ENCODE data around the gene SLC4A11.
"Not testable (repeated sequence)": the region's sequence is repeated elsewhere in the genome, so short reads cannot be mapped to it uniquely, and the experiment has no call there.

Gene SLC4A11

DNA sequence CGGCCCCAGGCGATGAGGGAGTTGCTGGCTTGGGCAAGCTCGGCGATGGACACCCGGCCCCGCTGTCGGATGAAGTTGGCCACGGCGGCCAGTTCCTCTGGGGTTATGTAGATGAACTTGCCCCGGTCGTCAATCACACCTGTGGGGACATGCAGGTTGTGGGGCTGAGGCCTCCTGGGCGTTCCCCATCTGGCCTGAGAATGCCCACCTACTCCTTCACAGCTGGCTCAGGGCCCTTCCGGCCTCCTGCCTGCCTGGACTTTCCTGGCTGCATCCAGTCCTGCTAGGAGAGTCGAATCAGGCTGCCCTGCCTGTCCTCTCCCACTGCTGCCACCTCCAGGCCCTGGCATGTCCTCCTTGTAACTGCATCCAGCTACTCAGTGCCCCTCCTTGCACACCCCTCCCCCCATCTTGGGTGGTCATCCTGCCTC is 48.3 kb downstream of the SLC4A11 start:
- no peak overlapping the region for H3K4me3 ChIP-seq (ENCODE audit: low read depth, low read length)
- TF ChIP-seq, protein P1, sequence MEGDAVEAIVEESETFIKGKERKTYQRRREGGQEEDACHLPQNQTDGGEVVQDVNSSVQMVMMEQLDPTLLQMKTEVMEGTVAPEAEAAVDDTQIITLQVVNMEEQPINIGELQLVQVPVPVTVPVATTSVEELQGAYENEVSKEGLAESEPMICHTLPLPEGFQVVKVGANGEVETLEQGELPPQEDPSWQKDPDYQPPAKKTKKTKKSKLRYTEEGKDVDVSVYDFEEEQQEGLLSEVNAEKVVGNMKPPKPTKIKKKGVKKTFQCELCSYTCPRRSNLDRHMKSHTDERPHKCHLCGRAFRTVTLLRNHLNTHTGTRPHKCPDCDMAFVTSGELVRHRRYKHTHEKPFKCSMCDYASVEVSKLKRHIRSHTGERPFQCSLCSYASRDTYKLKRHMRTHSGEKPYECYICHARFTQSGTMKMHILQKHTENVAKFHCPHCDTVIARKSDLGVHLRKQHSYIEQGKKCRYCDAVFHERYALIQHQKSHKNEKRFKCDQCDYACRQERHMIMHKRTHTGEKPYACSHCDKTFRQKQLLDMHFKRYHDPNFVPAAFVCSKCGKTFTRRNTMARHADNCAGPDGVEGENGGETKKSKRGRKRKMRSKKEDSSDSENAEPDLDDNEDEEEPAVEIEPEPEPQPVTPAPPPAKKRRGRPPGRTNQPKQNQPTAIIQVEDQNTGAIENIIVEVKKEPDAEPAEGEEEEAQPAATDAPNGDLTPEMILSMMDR (IDR thresholded peaks at IDR 0.05; ENCODE audit: borderline replicate concordance, insufficient read depth, low read depth, low read length): no peak

DNA sequence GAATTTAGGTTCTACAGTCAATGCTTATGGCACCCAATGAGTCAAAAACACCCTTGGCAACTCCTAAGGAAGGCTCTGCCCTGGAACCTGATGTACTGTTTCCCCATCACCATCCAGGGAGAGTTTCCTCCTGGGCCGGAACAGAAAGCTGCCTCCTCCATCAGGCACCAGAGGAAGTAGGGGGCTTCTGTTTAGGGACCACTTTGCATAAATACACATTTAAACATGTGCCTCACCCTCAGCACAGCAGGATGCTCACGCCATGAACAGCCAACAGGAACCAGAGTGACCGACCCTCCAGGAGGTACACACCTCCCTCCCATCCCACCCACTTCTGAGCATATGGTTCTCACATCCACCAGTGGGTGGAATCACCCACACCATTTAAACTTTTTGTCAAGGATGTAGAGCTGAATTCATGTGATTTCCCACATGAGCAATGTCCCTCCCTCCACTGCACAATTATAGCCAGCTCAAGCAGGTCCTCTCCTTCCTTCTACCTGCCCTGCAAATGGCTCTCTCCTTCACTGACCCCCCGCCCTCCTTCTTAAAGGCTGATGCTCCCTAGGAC is 49.3 kb downstream of the SLC4A11 start:
- TF ChIP-seq, protein P1 (IDR thresholded peaks at IDR 0.05; ENCODE audit: borderline replicate concordance, insufficient read depth, low read depth, low read length): no peak
- no peak overlapping the region for H3K4me3 ChIP-seq (ENCODE audit: low read depth, low read length)

DNA sequence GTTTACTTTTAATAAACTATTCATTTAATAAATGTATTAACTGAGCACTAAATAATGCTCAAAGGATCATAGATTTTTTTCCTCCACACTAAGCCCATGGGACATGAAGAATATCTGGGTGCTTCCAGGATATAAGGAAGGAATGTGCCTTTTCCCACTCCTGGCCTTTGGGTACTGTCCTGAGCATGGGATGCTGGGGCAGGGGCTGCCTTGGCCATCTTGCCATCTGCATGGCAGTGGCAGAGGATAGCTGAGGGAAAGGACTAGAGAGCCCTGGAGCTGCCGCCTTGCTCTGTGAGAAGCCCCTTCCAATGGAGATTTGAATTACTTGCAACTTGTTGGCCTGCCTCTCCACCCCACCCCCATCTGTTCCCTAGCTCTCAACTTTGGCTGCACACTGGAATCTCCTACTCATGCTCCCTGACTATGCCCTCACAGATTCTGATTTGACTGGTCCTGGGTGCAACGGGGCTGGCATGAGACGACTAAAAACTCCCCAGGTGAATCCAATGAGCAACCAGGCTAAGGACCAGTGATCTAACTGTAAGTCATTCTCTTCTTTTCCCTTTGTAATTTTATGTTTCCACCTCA is 50.1 kb downstream of the SLC4A11 start:
- TF ChIP-seq, protein P1 (IDR thresholded peaks at IDR 0.05; ENCODE audit: borderline replicate concordance, insufficient read depth, low read depth, low read length): no peak
- H3K4me3 ChIP-seq (ENCODE audit: low read depth, low read length): no peak overlapping the region

DNA sequence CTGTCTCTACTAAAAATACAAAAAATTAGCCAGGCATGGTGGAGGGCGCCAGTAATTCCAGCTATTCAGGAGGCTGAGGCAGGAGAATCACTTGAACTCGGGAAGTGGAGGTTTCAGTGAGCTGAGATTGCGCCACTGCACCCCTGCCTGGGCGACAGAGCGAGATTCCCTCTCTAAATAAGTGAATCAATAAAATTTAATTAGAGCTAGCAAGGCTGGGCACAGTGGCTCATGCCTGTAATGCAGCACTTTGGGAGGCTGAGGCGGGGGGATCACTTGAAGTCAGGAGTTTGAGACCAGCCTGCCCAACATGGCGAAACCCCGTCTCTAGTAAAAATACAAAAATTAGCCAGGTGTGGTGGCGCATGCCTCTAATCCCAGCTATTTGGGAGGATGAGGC is 51.1 kb downstream of the SLC4A11 start:
- H3K4me3 ChIP-seq (ENCODE audit: low read depth, low read length): not testable (repeated sequence)

DNA sequence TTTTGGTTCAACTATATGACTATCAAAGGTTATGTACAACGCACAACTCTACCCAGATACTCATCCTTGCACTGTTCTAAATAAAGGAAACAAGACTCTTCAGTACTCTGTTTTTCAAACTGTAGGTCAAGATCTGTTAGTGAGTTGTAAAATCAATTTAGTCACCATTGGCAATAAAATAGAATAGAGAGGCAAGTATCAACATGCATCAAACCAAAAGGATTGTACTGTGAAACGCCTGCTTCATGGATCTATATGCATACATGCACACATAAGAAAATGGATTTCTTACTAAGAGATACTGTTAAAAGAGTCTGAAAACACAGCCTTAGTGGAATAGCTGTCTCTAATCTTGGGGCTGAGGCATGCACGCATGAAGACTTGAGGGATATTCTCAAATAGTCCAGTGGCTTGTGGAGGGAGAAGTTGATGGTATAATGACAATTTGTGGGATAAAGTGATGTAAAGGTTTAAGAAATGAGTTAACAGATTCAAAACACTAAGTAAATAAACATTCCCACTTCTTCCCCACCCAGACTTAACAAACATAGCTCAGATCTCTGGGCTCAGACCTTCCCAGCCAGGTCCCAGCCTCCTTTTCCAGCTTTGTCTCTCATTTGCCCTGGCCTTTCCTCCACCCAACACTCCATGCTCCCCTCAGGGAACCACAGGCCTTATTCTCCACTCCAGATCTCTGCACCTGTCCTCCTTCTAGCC is 54.9 kb downstream of the SLC4A11 start:
- no peak overlapping the region for H3K4me3 ChIP-seq (ENCODE audit: low read depth, low read length)
- TF ChIP-seq, protein P1 (IDR thresholded peaks at IDR 0.05; ENCODE audit: borderline replicate concordance, insufficient read depth, low read depth, low read length): no peak

DNA sequence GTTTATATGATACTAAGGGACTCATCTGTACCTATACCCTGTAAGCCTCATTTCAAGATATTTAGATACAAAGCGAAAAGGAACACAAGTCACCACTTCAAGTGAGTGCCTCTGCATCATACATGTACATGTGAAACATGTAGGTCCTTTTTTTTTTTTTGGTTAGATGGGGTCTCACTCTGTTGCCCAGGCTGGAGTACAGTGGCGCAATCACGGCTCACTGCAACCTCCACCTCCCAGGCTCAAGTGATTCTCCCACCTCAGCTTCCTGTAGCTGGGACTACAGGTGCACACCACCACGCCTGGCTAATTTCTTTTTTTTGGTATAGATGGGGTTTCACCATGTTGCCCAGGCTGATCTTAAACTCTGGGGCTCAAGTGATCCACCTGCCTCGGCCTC is 56.6 kb downstream of the SLC4A11 start:
- not testable (repeated sequence) for H3K4me3 ChIP-seq (ENCODE audit: low read depth, low read length)

DNA sequence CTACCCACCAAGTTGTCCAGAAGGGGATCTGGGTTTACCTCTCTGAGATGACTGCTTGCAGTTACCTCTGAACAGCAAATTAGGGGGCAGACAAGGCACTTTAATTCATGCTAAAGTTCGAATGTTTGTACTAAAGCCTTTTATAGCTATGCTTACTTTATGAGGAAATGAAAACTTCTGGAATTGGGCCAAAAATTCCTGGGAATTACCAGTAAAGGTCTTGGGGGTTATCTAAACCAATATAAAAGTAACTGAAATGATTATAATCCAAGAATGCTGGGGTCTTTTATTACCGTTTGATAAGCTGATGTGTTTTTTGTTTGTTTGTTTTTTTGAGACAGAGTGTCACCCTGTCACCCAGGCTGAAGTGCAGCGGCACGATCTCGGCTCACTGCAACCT is 57.7 kb downstream of the SLC4A11 start:
- H3K4me3 ChIP-seq (ENCODE audit: low read depth, low read length): no peak overlapping the region
- TF ChIP-seq, protein P1 (IDR thresholded peaks at IDR 0.05; ENCODE audit: borderline replicate concordance, insufficient read depth, low read depth, low read length): no peak

DNA sequence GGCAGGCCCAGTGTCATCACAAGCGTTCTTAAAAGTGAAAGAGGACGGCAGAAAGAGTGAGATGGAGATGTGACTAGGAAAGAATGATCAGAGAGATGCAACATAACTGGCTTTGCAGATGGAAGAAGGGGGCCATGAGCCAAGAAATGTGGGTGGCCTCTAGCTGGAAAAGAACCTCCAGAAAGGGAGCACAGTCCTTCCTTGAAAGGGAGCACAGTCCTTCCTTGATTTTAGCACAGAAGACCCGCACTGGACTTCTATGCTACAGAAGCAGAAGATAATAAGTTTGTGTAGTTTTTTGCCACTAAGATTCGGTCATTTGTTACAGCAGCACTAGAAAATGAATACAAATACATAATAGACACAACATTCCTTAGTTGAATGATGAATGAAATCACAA is 58.7 kb downstream of the SLC4A11 start:
- no peak overlapping the region for H3K4me3 ChIP-seq (ENCODE audit: low read depth, low read length)
- TF ChIP-seq, protein P1 (IDR thresholded peaks at IDR 0.05; ENCODE audit: borderline replicate concordance, insufficient read depth, low read depth, low read length): no peak

Measured in GM12875 (cell line).